ENCODE measurements around the gene MDK.

DNA sequence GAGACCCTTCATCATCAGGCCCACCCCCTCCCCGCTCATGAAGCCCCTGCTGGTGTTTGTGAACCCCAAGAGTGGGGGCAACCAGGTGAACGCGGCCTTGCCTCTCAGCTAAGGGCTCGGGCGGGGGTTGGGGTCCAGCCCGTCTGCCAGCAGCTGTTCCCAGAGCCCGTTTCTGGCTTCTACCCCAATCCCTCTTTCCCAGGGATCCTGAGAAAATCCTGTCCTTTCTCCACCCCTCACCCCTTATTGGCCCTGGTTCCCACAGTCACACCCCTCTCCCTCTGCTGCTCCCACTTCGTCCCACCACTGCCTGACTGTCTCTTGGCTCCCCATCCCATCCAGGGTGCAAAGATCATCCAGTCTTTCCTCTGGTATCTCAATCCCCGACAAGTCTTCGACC lies 9.4 kb upstream of the MDK start:
- TF ChIP-seq POLR2AphosphoS5 (IDR thresholded peaks at IDR 0.05; ENCODE audit: borderline replicate concordance, low read depth, low read length) = no peak
- TF ChIP-seq EZH2 (IDR thresholded peaks at IDR 0.05) = no peak
- no peak for TF ChIP-seq FOXP2 (optimal IDR thresholded peaks at IDR 0.05; ENCODE audit: control extremely low read depth, extremely low read length, insufficient read depth)
